ENCODE measurements around the gene THTPA. TPM values are rescaled to one million over a fixed set of nuclear protein-coding genes. Genes with fewer than 3 reads are reported as not detected.
A peak's percentile ranks its signal among the peaks of the same experiment; 100 is the strongest.
"Not testable (repeated sequence)": the region's sequence is repeated elsewhere in the genome, so short reads cannot be mapped to it uniquely, and the experiment has no call there.

The THTPA gene
- polyA plus RNA-seq, 5 donors, result 10.7 to 15.3 (median 12.1) TPM

GRCh38 chr14:23580948-23581281 lies 24.8 kb downstream of the THTPA start:
- DNase-seq, result no peak

GRCh38 chr14:23582906-23583760 lies 27.1 kb downstream of the THTPA start:
- DNase-seq, result no peak

GRCh38 chr14:23583761-23584526 lies 27.9 kb downstream of the THTPA start:
- DNase-seq, result not testable (repeated sequence)

- not testable (repeated sequence) for DNase-seq
Observed at GRCh38 chr14:23584527-23585203, 28.6 kb downstream of the THTPA start.

GRCh38 chr14:23588884-23589598 lies 33.0 kb downstream of the THTPA start:
- peak; percentile 85 to 87 for DNase-seq

GRCh38 chr14:23589606-23590005 lies 33.5 kb downstream of the THTPA start:
- no peak for DNase-seq

- no peak for DNase-seq
Observed at GRCh38 chr14:23590198-23590597, 34.1 kb downstream of the THTPA start.

GRCh38 chr14:23594191-23594590 lies 38.1 kb downstream of the THTPA start:
- DNase-seq, result not testable (repeated sequence)

- no peak for DNase-seq
Observed at GRCh38 chr14:23600322-23600707, 44.2 kb downstream of the THTPA start.

GRCh38 chr14:23600806-23601205 lies 44.7 kb downstream of the THTPA start:
- no peak for DNase-seq

GRCh38 chr14:23601424-23601823 lies 45.4 kb downstream of the THTPA start:
- no peak for DNase-seq

GRCh38 chr14:23601845-23602180 lies 45.7 kb downstream of the THTPA start:
- DNase-seq, result no peak

GRCh38 chr14:23602181-23603095 lies 46.4 kb downstream of the THTPA start:
- DNase-seq, result no peak

GRCh38 chr14:23603103-23603502 lies 47.0 kb downstream of the THTPA start:
- DNase-seq, result no peak

- DNase-seq, result no peak
Observed at GRCh38 chr14:23604148-23604547, 48.1 kb downstream of the THTPA start.

GRCh38 chr14:23604675-23605170 lies 48.7 kb downstream of the THTPA start:
- no peak for DNase-seq

- DNase-seq, result no peak
Observed at GRCh38 chr14:23605931-23606585, 50.0 kb downstream of the THTPA start.

- DNase-seq, result no peak
Observed at GRCh38 chr14:23608454-23608853, 52.4 kb downstream of the THTPA start.

GRCh38 chr14:23609001-23609400 lies 52.9 kb downstream of the THTPA start:
- no peak for DNase-seq
